ENCODE data around the gene SEMA6C. TPM values are rescaled to one million over a fixed set of nuclear protein-coding genes. Genes with fewer than 3 reads are reported as not detected.
"Not testable (repeated sequence)": the region's sequence is repeated elsewhere in the genome, so short reads cannot be mapped to it uniquely, and the experiment has no call there.

The SEMA6C gene, protein sequence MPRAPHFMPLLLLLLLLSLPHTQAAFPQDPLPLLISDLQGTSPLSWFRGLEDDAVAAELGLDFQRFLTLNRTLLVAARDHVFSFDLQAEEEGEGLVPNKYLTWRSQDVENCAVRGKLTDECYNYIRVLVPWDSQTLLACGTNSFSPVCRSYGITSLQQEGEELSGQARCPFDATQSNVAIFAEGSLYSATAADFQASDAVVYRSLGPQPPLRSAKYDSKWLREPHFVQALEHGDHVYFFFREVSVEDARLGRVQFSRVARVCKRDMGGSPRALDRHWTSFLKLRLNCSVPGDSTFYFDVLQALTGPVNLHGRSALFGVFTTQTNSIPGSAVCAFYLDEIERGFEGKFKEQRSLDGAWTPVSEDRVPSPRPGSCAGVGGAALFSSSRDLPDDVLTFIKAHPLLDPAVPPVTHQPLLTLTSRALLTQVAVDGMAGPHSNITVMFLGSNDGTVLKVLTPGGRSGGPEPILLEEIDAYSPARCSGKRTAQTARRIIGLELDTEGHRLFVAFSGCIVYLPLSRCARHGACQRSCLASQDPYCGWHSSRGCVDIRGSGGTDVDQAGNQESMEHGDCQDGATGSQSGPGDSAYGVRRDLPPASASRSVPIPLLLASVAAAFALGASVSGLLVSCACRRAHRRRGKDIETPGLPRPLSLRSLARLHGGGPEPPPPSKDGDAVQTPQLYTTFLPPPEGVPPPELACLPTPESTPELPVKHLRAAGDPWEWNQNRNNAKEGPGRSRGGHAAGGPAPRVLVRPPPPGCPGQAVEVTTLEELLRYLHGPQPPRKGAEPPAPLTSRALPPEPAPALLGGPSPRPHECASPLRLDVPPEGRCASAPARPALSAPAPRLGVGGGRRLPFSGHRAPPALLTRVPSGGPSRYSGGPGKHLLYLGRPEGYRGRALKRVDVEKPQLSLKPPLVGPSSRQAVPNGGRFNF
- polyA plus RNA-seq (0.43 to 1.9 TPM (median 0.93 TPM) in 3 replicates), polyA minus RNA-seq (1.0 to 3.3 TPM (median 1.5 TPM) in 3 replicates)
- 0.34 TPM for polyA plus RNA-seq (2011; ENCODE audit: low read depth)
- 0.36 and 0.55 TPM in 2 replicates for polyA plus RNA-seq (2011; cell fraction: cytosol; rRNA removed)
- 4.0 and 6.0 TPM in 2 replicates for polyA plus RNA-seq (2011; cell fraction: nucleus; rRNA removed)
- 0.73 and 0.91 TPM in 2 replicates for polyA plus RNA-seq (2012; ENCODE audit: low replicate concordance)
- polyA minus RNA-seq (2011; cell fraction: cytosol; rRNA and poly(A)+ RNA removed) = 0.58 TPM
- 4.6 and 4.7 TPM in 2 replicates for polyA minus RNA-seq (2011; cell fraction: nucleus; rRNA and poly(A)+ RNA removed)

- no peak for TF ChIP-seq CTCF (optimal IDR thresholded peaks at IDR 0.05 in 1 of 3, IDR thresholded peaks at IDR 0.05 in 1 of 3, conservative IDR thresholded peaks at IDR 0.05 in 1 of 3; ENCODE audit: extremely low read depth in 1 of 3, insufficient read depth in 2 of 3, low read length in 3 of 3)
- TF ChIP-seq EZH2 (IDR thresholded peaks at IDR 0.05; ENCODE audit: low read length) = no peak
- dilution Hi-C loops (cut with MboI; ENCODE audit: extremely low pct_ligation_motif_present, low sequenced_read_pairs) = no loop called here
- Histone ChIP-seq H3K36me3 (ENCODE audit: control insufficient read depth in 2 of 2, extremely low read depth in 1 of 2, insufficient read depth in 2 of 2, low read length in 2 of 2) (no peaks in the 10 kb centered on the region), H3K27me3 (ENCODE audit: control insufficient read depth, extremely low read depth, insufficient read depth, low read length) (peaks cover 15% of the 10 kb centered on the region), H3K9ac (ENCODE audit: control insufficient read depth, extremely low read depth, insufficient read depth, low read length) (peak within 1 kb of the TSS; percentile 78), H3K79me2 (ENCODE audit: control insufficient read depth, insufficient read depth, low read length) (no peaks in the 10 kb centered on the region), H2AFZ (ENCODE audit: control insufficient read depth, low read length) (peak within 1 kb of the TSS; percentile 91), H3K27ac (ENCODE audit: control insufficient read depth, insufficient read depth, low read length) (peak within 1 kb of the TSS; percentile 59), H3K4me2 (ENCODE audit: control insufficient read depth, extremely low read depth, insufficient read depth, low read depth, low read length) (peak within 1 kb of the TSS; percentile 94), H3K9me3 (ENCODE audit: control insufficient read depth, low read depth, low read length) (no peaks in the 10 kb centered on the region), H3K4me3 (ENCODE audit: control insufficient read depth in 2 of 3, extremely low read depth in 1 of 3, insufficient read depth in 2 of 3, low read depth in 1 of 3, low read length in 3 of 3) (peak within 1 kb of the TSS; percentile 48 to 78 (median 77)), H3K9me1 (ENCODE audit: control insufficient read depth, extremely low read depth, insufficient read depth, low read length) (no peaks in the 10 kb centered on the region), H3K4me1 (ENCODE audit: control insufficient read depth, extremely low read depth, insufficient read depth, low read length) (peaks cover 15% of the 10 kb centered on the region), H4K20me1 (ENCODE audit: control insufficient read depth, extremely low read depth, insufficient read depth, low read length) (no peaks in the 10 kb centered on the region)
- FAIRE-seq (peak; percentile 23), DNase-seq (ENCODE audit: low read depth, low spot score) (peak; percentile 40)
These were observed at the start of gene SEMA6C for GRCh38 chr1:151146412-151147131. Gene SEMA6C, minus strand, starts transcription at chr1:151146631. Its CDS starts 4,010 bp downstream, at chr1:151142621.

GRCh38 chr1:151194894-151195594 lies 48.6 kb upstream of the SEMA6C start:
- Histone ChIP-seq H3K4me1 (ENCODE audit: control insufficient read depth, extremely low read depth, insufficient read depth, low read length) (peaks cover 23% of the 10 kb centered on the region), H3K27ac (ENCODE audit: control insufficient read depth, insufficient read depth, low read length) (peak overlapping the region; percentile 94), H3K4me3 (ENCODE audit: control insufficient read depth in 2 of 3, extremely low read depth in 1 of 3, insufficient read depth in 2 of 3, low read depth in 1 of 3, low read length in 3 of 3) (peak overlapping the region; percentile 37 to 71 (median 56)), H3K4me2 (ENCODE audit: control insufficient read depth, extremely low read depth, insufficient read depth, low read depth, low read length) (peak overlapping the region; percentile 46), H3K9ac (ENCODE audit: control insufficient read depth, extremely low read depth, insufficient read depth, low read length) (peak overlapping the region; percentile 81), H3K79me2 (ENCODE audit: control insufficient read depth, insufficient read depth, low read length) (peaks cover 17% of the 10 kb centered on the region), H2AFZ (ENCODE audit: control insufficient read depth, low read length) (peak overlapping the region; percentile 17)
- H3K36me3 ChIP-seq (ENCODE audit: control insufficient read depth in 2 of 2, extremely low read depth in 1 of 2, insufficient read depth in 2 of 2, low read length in 2 of 2); H3K27me3 ChIP-seq (ENCODE audit: control insufficient read depth, extremely low read depth, insufficient read depth, low read length); H3K9me3 ChIP-seq (ENCODE audit: control insufficient read depth, low read depth, low read length); H4K20me1 ChIP-seq (ENCODE audit: control insufficient read depth, extremely low read depth, insufficient read depth, low read length); dilution Hi-C loops (cut with MboI; ENCODE audit: extremely low pct_ligation_motif_present, low sequenced_read_pairs); H3K9me1 ChIP-seq (ENCODE audit: control insufficient read depth, extremely low read depth, insufficient read depth, low read length): not testable (repeated sequence)
- DNase-seq (ENCODE audit: low read depth, low spot score) (peak; percentile 94), FAIRE-seq (peak; percentile 73)
